Measurements from ENCODE around the gene CGB2. TPM values are rescaled to one million over a fixed set of nuclear protein-coding genes. Genes with fewer than 3 reads are reported as not detected.
"Not testable (repeated sequence)": the region's sequence is repeated elsewhere in the genome, so short reads cannot be mapped to it uniquely, and the experiment has no call there.

The CGB2 gene
- polyA plus RNA-seq, 1 donor from 2014 or later = not detected

DNA sequence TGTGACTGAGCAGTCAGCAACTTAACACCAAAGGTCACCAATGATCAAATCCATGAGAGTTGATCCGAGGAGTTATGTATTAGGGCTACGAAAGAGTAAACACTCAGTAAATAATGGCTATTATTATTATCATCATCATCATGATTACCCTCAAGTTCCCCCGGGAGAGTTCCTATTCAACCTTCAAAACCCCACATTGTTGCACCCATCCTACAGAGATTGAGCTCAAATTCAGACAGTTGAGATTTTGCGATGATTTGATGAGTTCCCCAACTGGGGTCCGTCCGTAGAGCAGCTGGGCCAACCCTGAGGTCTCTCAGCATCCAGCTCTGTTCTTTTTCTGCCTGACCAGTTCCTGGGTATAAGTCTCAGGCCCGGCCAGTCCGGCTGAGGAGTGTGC lies 6.4 kb downstream of the CGB2 start:
- not testable (repeated sequence) for H3K36me3 ChIP-seq (ENCODE audit: insufficient read depth, low read length); H3K79me2 ChIP-seq (replicated peaks; ENCODE audit: insufficient read depth, low read length); H3K4me2 ChIP-seq (ENCODE audit: low read length); H3K27ac ChIP-seq (ENCODE audit: low read length); H3K9me2 ChIP-seq (ENCODE audit: insufficient read depth, low read length); H3K27me3 ChIP-seq (ENCODE audit: insufficient read depth, low read depth, low read length); H3F3A ChIP-seq (ENCODE audit: insufficient read depth, low read length, poor library complexity, severe bottlenecking); H2AFZ ChIP-seq (ENCODE audit: low read depth, low read length); H4K20me1 ChIP-seq (ENCODE audit: insufficient read depth); H3K9me3 ChIP-seq (ENCODE audit: low read length); H3K9ac ChIP-seq (ENCODE audit: low read length); H3K4me3 ChIP-seq (ENCODE audit: low read length)

DNA sequence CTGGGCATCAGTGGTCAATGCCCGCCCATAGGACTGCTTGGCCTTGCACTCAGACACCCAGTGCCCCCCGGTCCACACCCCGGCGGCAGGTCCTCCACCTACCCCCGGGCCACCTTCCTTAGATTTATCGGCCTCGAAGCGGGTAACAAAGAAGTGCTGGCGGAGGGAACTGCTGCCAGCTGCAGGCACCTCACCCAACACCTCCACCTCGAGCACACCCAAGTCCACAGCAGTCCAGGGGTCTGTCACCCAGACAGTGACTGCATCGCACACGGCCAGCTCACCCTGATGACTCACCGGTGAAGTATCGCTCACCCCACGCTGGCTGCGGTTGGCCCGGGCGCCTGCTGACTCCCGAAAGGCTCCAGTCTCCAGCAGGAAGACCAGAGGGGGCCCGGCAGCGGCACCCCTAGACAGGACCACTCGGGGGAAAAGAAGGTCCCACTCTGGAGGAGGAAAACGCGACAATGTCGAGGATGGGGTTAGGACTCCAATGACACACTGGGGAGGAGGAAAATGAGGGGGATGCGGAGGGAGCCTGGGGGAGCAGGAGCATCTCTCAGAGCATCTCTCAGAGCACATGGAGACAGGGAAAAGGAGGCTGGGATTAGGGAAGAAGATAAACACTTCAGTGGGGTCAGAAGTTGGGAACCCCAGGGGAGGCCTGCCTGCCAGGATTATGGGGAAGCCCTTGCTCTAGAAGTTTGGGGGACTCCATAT lies 7.0 kb downstream of the CGB2 start:
- not testable (repeated sequence) for H3K9ac ChIP-seq (ENCODE audit: low read length); H3K27ac ChIP-seq (ENCODE audit: low read length); H3K36me3 ChIP-seq (ENCODE audit: insufficient read depth, low read length); H3F3A ChIP-seq (ENCODE audit: insufficient read depth, low read length, poor library complexity, severe bottlenecking); H3K4me3 ChIP-seq (ENCODE audit: low read length); H2AFZ ChIP-seq (ENCODE audit: low read depth, low read length); H3K79me2 ChIP-seq (replicated peaks; ENCODE audit: insufficient read depth, low read length); H3K4me2 ChIP-seq (ENCODE audit: low read length); H3K9me2 ChIP-seq (ENCODE audit: insufficient read depth, low read length); H3K9me3 ChIP-seq (ENCODE audit: low read length); H4K20me1 ChIP-seq (ENCODE audit: insufficient read depth); H3K27me3 ChIP-seq (ENCODE audit: insufficient read depth, low read depth, low read length)

DNA sequence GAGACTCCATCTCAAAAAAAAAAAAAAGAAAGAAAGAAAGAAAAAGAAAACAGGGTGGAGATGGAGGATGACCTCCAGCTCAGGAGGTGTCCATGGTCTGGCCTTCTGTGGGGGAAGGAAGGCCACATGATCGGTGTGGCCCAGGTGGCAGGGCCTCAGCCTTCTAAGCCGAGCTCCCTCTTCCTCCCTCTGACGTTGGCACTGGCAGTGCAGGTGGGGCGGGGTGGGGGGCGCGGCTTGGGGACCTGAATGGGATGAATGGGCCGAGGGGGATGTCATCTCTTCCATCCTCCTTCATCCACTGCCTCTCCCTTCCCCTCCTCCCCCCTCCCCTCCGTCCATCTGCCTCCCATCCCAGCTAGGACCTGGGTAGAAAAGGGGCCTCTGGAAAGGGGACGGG lies 8.0 kb downstream of the CGB2 start:
- H3F3A ChIP-seq (ENCODE audit: insufficient read depth, low read length, poor library complexity, severe bottlenecking) = not testable (repeated sequence)

DNA sequence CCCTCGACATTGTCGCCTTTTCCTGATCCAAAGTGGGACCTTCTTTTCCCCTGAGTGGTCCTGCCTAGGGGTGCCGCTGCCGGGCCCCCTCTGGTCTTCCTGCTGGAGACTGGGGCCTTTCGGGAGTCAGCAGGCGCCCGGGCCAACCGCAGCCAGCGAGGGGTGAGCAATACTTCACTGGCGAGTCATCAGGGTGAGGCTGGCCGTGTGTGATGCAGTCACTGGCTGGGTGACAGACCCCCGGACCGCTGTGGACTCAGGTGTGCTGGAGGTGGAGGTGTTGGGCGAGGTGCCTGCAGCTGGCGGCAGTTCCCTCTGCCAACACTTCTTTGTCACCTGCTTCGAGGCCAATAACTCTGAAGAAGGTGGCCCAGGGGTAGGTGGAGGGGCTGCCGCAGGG lies 10.5 kb downstream of the CGB2 start:
- Histone ChIP-seq H3K79me2 (replicated peaks; ENCODE audit: insufficient read depth, low read length) (no peaks in the 10 kb centered on the region), H3K9me2 (ENCODE audit: insufficient read depth, low read length) (no peaks in the 10 kb centered on the region), H3K36me3 (ENCODE audit: insufficient read depth, low read length) (no peaks in the 10 kb centered on the region), H3K9me3 (ENCODE audit: low read length) (no peaks in the 10 kb centered on the region), H2AFZ (ENCODE audit: low read depth, low read length) (no peak overlapping the region), H4K20me1 (ENCODE audit: insufficient read depth) (no peaks in the 10 kb centered on the region), H3K27me3 (ENCODE audit: insufficient read depth, low read depth, low read length) (no peaks in the 10 kb centered on the region), H3K27ac (ENCODE audit: low read length) (no peak overlapping the region), H3F3A (ENCODE audit: insufficient read depth, low read length, poor library complexity, severe bottlenecking) (no peaks in the 10 kb centered on the region), H3K9ac (ENCODE audit: low read length) (no peak overlapping the region), H3K4me2 (ENCODE audit: low read length) (no peak overlapping the region), H3K4me3 (ENCODE audit: low read length) (no peak overlapping the region)
- TF ChIP-seq EP300 (conservative IDR thresholded peaks at IDR 0.05; ENCODE audit: poor library complexity, severe bottlenecking) (no peak), MXI1 (conservative IDR thresholded peaks at IDR 0.05; ENCODE audit: poor library complexity, severe bottlenecking) (no peak), POLR2AphosphoS5 (IDR thresholded peaks at IDR 0.05) (no peak), TAF1 (IDR thresholded peaks at IDR 0.05; ENCODE audit: low read depth) (no peak), EZH2 (IDR thresholded peaks at IDR 0.05; ENCODE audit: borderline replicate concordance, insufficient read depth, low read length, poor library complexity, severe bottlenecking) (no peak), RAD21 (conservative IDR thresholded peaks at IDR 0.05) (no peak), SMC3 (conservative IDR thresholded peaks at IDR 0.05; ENCODE audit: poor library complexity) (no peak)
- TF ChIP-seq, protein P1, sequence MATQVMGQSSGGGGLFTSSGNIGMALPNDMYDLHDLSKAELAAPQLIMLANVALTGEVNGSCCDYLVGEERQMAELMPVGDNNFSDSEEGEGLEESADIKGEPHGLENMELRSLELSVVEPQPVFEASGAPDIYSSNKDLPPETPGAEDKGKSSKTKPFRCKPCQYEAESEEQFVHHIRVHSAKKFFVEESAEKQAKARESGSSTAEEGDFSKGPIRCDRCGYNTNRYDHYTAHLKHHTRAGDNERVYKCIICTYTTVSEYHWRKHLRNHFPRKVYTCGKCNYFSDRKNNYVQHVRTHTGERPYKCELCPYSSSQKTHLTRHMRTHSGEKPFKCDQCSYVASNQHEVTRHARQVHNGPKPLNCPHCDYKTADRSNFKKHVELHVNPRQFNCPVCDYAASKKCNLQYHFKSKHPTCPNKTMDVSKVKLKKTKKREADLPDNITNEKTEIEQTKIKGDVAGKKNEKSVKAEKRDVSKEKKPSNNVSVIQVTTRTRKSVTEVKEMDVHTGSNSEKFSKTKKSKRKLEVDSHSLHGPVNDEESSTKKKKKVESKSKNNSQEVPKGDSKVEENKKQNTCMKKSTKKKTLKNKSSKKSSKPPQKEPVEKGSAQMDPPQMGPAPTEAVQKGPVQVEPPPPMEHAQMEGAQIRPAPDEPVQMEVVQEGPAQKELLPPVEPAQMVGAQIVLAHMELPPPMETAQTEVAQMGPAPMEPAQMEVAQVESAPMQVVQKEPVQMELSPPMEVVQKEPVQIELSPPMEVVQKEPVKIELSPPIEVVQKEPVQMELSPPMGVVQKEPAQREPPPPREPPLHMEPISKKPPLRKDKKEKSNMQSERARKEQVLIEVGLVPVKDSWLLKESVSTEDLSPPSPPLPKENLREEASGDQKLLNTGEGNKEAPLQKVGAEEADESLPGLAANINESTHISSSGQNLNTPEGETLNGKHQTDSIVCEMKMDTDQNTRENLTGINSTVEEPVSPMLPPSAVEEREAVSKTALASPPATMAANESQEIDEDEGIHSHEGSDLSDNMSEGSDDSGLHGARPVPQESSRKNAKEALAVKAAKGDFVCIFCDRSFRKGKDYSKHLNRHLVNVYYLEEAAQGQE (IDR thresholded peaks at IDR 0.05; ENCODE audit: borderline replicate concordance) = no peak
- TF ChIP-seq, protein P2, sequence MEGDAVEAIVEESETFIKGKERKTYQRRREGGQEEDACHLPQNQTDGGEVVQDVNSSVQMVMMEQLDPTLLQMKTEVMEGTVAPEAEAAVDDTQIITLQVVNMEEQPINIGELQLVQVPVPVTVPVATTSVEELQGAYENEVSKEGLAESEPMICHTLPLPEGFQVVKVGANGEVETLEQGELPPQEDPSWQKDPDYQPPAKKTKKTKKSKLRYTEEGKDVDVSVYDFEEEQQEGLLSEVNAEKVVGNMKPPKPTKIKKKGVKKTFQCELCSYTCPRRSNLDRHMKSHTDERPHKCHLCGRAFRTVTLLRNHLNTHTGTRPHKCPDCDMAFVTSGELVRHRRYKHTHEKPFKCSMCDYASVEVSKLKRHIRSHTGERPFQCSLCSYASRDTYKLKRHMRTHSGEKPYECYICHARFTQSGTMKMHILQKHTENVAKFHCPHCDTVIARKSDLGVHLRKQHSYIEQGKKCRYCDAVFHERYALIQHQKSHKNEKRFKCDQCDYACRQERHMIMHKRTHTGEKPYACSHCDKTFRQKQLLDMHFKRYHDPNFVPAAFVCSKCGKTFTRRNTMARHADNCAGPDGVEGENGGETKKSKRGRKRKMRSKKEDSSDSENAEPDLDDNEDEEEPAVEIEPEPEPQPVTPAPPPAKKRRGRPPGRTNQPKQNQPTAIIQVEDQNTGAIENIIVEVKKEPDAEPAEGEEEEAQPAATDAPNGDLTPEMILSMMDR (IDR thresholded peaks at IDR 0.05; ENCODE audit: poor library complexity, severe bottlenecking) = no peak

More for the DNA sequence above, 8.0 kb downstream of the CGB2 start:
- H3K4me2 ChIP-seq (ENCODE audit: low read length); H3K27me3 ChIP-seq (ENCODE audit: insufficient read depth, low read depth, low read length); H4K20me1 ChIP-seq (ENCODE audit: insufficient read depth); H3K36me3 ChIP-seq (ENCODE audit: insufficient read depth, low read length); H3K79me2 ChIP-seq (replicated peaks; ENCODE audit: insufficient read depth, low read length); H3K9me2 ChIP-seq (ENCODE audit: insufficient read depth, low read length); H3K9me3 ChIP-seq (ENCODE audit: low read length); H3K9ac ChIP-seq (ENCODE audit: low read length); H2AFZ ChIP-seq (ENCODE audit: low read depth, low read length); H3K4me3 ChIP-seq (ENCODE audit: low read length); H3K27ac ChIP-seq (ENCODE audit: low read length): not testable (repeated sequence)

DNA sequence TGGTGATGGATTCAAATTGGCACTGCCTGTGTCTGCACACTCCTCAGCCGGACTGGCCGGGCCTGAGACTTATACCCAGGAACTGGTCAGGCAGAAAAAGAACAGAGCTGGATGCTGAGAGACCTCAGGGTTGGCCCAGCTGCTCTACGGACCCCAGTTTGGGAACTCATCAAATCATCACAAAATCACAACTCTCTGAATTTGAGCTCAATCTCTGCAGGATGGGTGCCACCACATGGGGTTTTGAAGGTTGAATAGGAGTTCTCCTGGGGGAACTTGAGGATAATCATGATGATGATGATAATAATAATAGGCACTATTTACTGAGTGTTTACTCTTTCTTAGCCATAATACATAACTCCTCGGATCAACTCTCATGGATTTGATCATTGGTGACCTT lies 11.0 kb downstream of the CGB2 start:
- not testable (repeated sequence) for H3K79me2 ChIP-seq (replicated peaks; ENCODE audit: insufficient read depth, low read length); H3K4me3 ChIP-seq (ENCODE audit: low read length); H3K27ac ChIP-seq (ENCODE audit: low read length); H3K9ac ChIP-seq (ENCODE audit: low read length); H3K4me2 ChIP-seq (ENCODE audit: low read length); H3K27me3 ChIP-seq (ENCODE audit: insufficient read depth, low read depth, low read length); H3K9me2 ChIP-seq (ENCODE audit: insufficient read depth, low read length); H4K20me1 ChIP-seq (ENCODE audit: insufficient read depth); H3K36me3 ChIP-seq (ENCODE audit: insufficient read depth, low read length); H2AFZ ChIP-seq (ENCODE audit: low read depth, low read length); H3F3A ChIP-seq (ENCODE audit: insufficient read depth, low read length, poor library complexity, severe bottlenecking); H3K9me3 ChIP-seq (ENCODE audit: low read length)
